ENCODE results near the gene CYBC1. TPM values are rescaled to one million over a fixed set of nuclear protein-coding genes. Genes with fewer than 3 reads are reported as not detected.

CYBC1 gene
- total RNA-seq, 2 donors from 2014 or later, result 58.4 to 79.0 TPM

GRCh38 chr17:82406131-82406671 is 44.4 kb downstream of the CYBC1 start:
- no peak for TF ChIP-seq CTCF (IDR thresholded peaks at IDR 0.05)
- H3K9me3 ChIP-seq, result no peaks in the 10 kb centered on the region
- no peak overlapping the region for H3K9ac ChIP-seq (ENCODE audit: low read depth in 2 of 2, low read length in 2 of 2)
- intact Hi-C loops (cut with DNase I), result no loop called here
- H3K36me3 ChIP-seq, result no peaks in the 10 kb centered on the region
- no peaks in the 10 kb centered on the region for H3K4me1 ChIP-seq
- no peak for DNase-seq
- H3K4me3 ChIP-seq, result no peak overlapping the region
- H3K27ac ChIP-seq, result no peak overlapping the region
- no peaks in the 10 kb centered on the region for H3K27me3 ChIP-seq

GRCh38 chr17:82405051-82405450 is 45.5 kb downstream of the CYBC1 start:
- Histone ChIP-seq H3K36me3 (no peaks in the 10 kb centered on the region), H3K4me1 (no peaks in the 10 kb centered on the region), H3K9ac (ENCODE audit: low read depth in 2 of 2, low read length in 2 of 2) (no peak overlapping the region), H3K4me3 (no peak overlapping the region), H3K27me3 (no peaks in the 10 kb centered on the region), H3K27ac (no peak overlapping the region), H3K9me3 (no peaks in the 10 kb centered on the region)
- intact Hi-C loops (cut with DNase I), result no loop called here
- TF ChIP-seq CTCF (IDR thresholded peaks at IDR 0.05), result no peak
- no peak for DNase-seq

GRCh38 chr17:82403662-82404660 is 46.6 kb downstream of the CYBC1 start:
- TF ChIP-seq CTCF (IDR thresholded peaks at IDR 0.05), result no peak

GRCh38 chr17:82402865-82403264 is 47.7 kb downstream of the CYBC1 start:
- H3K36me3 ChIP-seq, result no peaks in the 10 kb centered on the region
- H3K27ac ChIP-seq, result no peak overlapping the region
- no peak for TF ChIP-seq CTCF (IDR thresholded peaks at IDR 0.05)

More at GRCh38 chr17:82403662-82404660, 46.6 kb downstream of the CYBC1 start:
- Histone ChIP-seq H3K9ac (ENCODE audit: low read depth in 2 of 2, low read length in 2 of 2) (no peak overlapping the region), H3K9me3 (no peaks in the 10 kb centered on the region), H3K27ac (no peak overlapping the region), H3K36me3 (no peaks in the 10 kb centered on the region), H3K4me3 (no peak overlapping the region), H3K4me1 (no peaks in the 10 kb centered on the region), H3K27me3 (no peaks in the 10 kb centered on the region)
- DNase-seq, result no peak
- intact Hi-C loops (cut with DNase I), result no loop called here

GRCh38 chr17:82400830-82401229 is 49.7 kb downstream of the CYBC1 start:
- Histone ChIP-seq H3K4me3 (no peak overlapping the region), H3K9ac (ENCODE audit: low read depth in 2 of 2, low read length in 2 of 2) (no peak overlapping the region), H3K9me3 (no peaks in the 10 kb centered on the region), H3K27ac (no peak overlapping the region), H3K36me3 (no peaks in the 10 kb centered on the region), H3K27me3 (no peaks in the 10 kb centered on the region), H3K4me1 (no peaks in the 10 kb centered on the region)
- no peak for TF ChIP-seq CTCF (IDR thresholded peaks at IDR 0.05)
- intact Hi-C loops (cut with DNase I), result no loop called here
- DNase-seq, result peak; percentile 35

More at GRCh38 chr17:82402865-82403264, 47.7 kb downstream of the CYBC1 start:
- H3K9ac ChIP-seq (ENCODE audit: low read depth in 2 of 2, low read length in 2 of 2), result no peak overlapping the region
- no peaks in the 10 kb centered on the region for H3K4me1 ChIP-seq
- H3K9me3 ChIP-seq, result no peaks in the 10 kb centered on the region
- no peak for DNase-seq
- no peak overlapping the region for H3K4me3 ChIP-seq
- H3K27me3 ChIP-seq, result no peaks in the 10 kb centered on the region
- intact Hi-C loops (cut with DNase I), result no loop called here
